Esophagus squamous epithelium (tissue), 5 donors: Measurements from ENCODE around the gene MATCAP1. TPM values are rescaled to one million over a fixed set of nuclear protein-coding genes. Genes with fewer than 3 reads are reported as not detected.

Experiments
- DNase-seq: peaks from one replicate; lab custom pipeline; 2025; lab: John Stamatoyannopoulos, UW
- H3K27ac ChIP-seq, 4 donors: fragments of 200-600 bp; sonication (generic); one replicate each; pipeline ENCODE4 v1.5.1; 2016 to 2019; ENCODE audit warnings: mild to moderate bottlenecking in 1 of 4
- H3K27me3 ChIP-seq, 4 donors: fragments of 200-600 bp; sonication (generic); 1 replicate in 3 of 4; 2 replicates in 1 of 4; pipeline versions ENCODE4 v1.5.1 to v1.6.0; 2017 to 2021; ENCODE audit warnings: antibody characterized with exemption in 1 of 4
- H3K36me3 ChIP-seq, 3 donors: fragments of 200-600 bp; sonication (generic); one replicate each; pipeline ENCODE4 v1.5.1; 2016 to 2019
- H3K4me1 ChIP-seq, 3 donors: fragments of 200-600 bp; sonication (generic); one replicate each; pipeline ENCODE4 v1.5.1; 2017 to 2019
- H3K4me3 ChIP-seq, 4 donors: fragments of 200-600 bp; sonication (generic); 1 replicate in 3 of 4; 2 replicates in 1 of 4; pipeline ENCODE4 v1.5.1; 2016 to 2019; ENCODE audit warnings: mild to moderate bottlenecking in 2 of 4, moderate library complexity in 1 of 4
- H3K9me3 ChIP-seq, 3 donors: fragments of 200-600 bp; sonication (generic); one replicate each; pipeline ENCODE4 v1.5.1; 2016 to 2019
- CTCF ChIP-seq, 6 experiments: fragments of 450-650 bp in 4 of 6; fragments of 200-600 bp in 2 of 6; sonication (generic) in 2 of 6; IDR thresholded peaks; one replicate each; pipeline ENCODE4 v1.5.1; 2016 to 2019; ENCODE audit warnings: antibody characterized with exemption in 6 of 6, mild to moderate bottlenecking in 4 of 6, moderate library complexity in 4 of 6
- POLR2A ChIP-seq, 4 donors: fragments of 450-650 bp; IDR thresholded peaks; one replicate each; pipeline ENCODE4 v1.6.1; 2017; ENCODE audit warnings: antibody characterized with exemption in 4 of 4, mild to moderate bottlenecking in 4 of 4, moderate library complexity in 3 of 4
- WGBS, 2 donors: methylation state at CpG; one replicate each; pipeline ENCODE4 v1.1.5; 2018; 5-methylcytosine and 5-hydroxymethylcytosine counted together
- intact Hi-C: fragments of 100-400 bp; cut with DNase I; formaldehyde crosslinking; loops from one replicate; pipeline ENCODE4 v1.15.0; 2022
- total RNA-seq, 4 donors: library from RNA; depleted of rRNA; stranded (reverse); fragments of >200 nt; gene quantifications; one replicate each; pipeline ENCODE4 v1.1.0, GENCODE V29; 2016
- donor health status: DM: yes; HTN: yes; CAD: no.

The MATCAP1 gene
- total RNA-seq, 4 donors from 2014 or later = 8.8 to 18.8 (median 13.4) TPM

- Histone ChIP-seq H3K4me3 (no peak overlapping the region), H3K27me3 (no peaks in the 10 kb centered on the region), H3K9me3 (no peaks in the 10 kb centered on the region), H3K27ac (no peak overlapping the region), H3K36me3 (peaks cover 0 to 4% (median 0%) of the 10 kb centered on the region in 3 donors), H3K4me1 (peaks cover 25 to 43% (median 28%) of the 10 kb centered on the region in 3 donors)
- intact Hi-C loops = no loop called here
- 83 to 89% methylated on average over 2 to 4 of the region's 4 CpGs for WGBS, 2 donors
- TF ChIP-seq CTCF (IDR thresholded peaks at IDR 0.05) (no peak), POLR2A (IDR thresholded peaks at IDR 0.05) (no peak)
- no peak for DNase-seq
These were observed 4.6 kb upstream of the MATCAP1 start for GRCh38 chr16:67188323-67188722.

- Histone ChIP-seq H3K27me3 (no peaks in the 10 kb centered on the region), H3K27ac (no peak overlapping the region), H3K9me3 (no peaks in the 10 kb centered on the region), H3K36me3 (no peaks in the 10 kb centered on the region), H3K4me1 (peaks cover 19 to 43% (median 24%) of the 10 kb centered on the region in 3 donors), H3K4me3 (no peak overlapping the region)
- TF ChIP-seq CTCF (IDR thresholded peaks at IDR 0.05) = no peak
- intact Hi-C loops = no loop called here
- WGBS, 2 donors = 50% methylated on average over 2 of the region's 26 CpGs; no CpG with 5 or more reads in 1 of the 2 donors
- DNase-seq = no peak
These were observed 3.6 kb upstream of the MATCAP1 start for GRCh38 chr16:67187175-67187890.

GRCh38 chr16:67186550-67186950 is 2.8 kb upstream of the MATCAP1 start:
- 53 to 64% methylated on average over 3 to 4 of the region's 5 CpGs for WGBS, 2 donors
- no peak overlapping the region for H3K27ac ChIP-seq
- H3K36me3 ChIP-seq = no peaks in the 10 kb centered on the region
- intact Hi-C loops = no loop called here
- TF ChIP-seq POLR2A (IDR thresholded peaks at IDR 0.05) = no peak
- no peak overlapping the region for H3K4me3 ChIP-seq
- H3K27me3 ChIP-seq = no peaks in the 10 kb centered on the region
- DNase-seq = no peak
- H3K4me1 ChIP-seq = peaks cover 19 to 45% (median 30%) of the 10 kb centered on the region in 3 donors
- H3K9me3 ChIP-seq = no peaks in the 10 kb centered on the region

GRCh38 chr16:67185651-67186134 is 1.9 kb upstream of the MATCAP1 start:
- Histone ChIP-seq H3K27me3 (no peaks in the 10 kb centered on the region), H3K9me3 (no peaks in the 10 kb centered on the region), H3K4me3 (peak overlapping the region in 3 of 4 donors; percentile 60 to 94 (median 61)), H3K4me1 (peaks cover 19 to 48% (median 34%) of the 10 kb centered on the region in 3 donors), H3K36me3 (no peaks in the 10 kb centered on the region), H3K27ac (peak overlapping the region in 2 of 4 donors; percentile 19 to 21)
- 15 to 17% methylated on average over 5 to 6 of the region's 12 CpGs for WGBS, 2 donors
- TF ChIP-seq POLR2A (IDR thresholded peaks at IDR 0.05) = no peak
- no peak for TF ChIP-seq CTCF (IDR thresholded peaks at IDR 0.05)
- intact Hi-C loops = no loop called here
- DNase-seq = no peak

- peak; percentile 50 for DNase-seq
- Histone ChIP-seq H3K36me3 (no peaks in the 10 kb centered on the region), H3K4me3 (peak overlapping the region; percentile 58 to 94 (median 60)), H3K4me1 (peaks cover 19 to 52% (median 34%) of the 10 kb centered on the region in 3 donors), H3K27me3 (no peaks in the 10 kb centered on the region), H3K27ac (peak overlapping the region; percentile 93 to 99 (median 98)), H3K9me3 (no peaks in the 10 kb centered on the region)
- intact Hi-C loops = no loop called here
- TF ChIP-seq CTCF (IDR thresholded peaks at IDR 0.05) = peak; percentile 70 to 83 (median 80)
- no peak for TF ChIP-seq POLR2A (IDR thresholded peaks at IDR 0.05)
- WGBS, 2 donors = 3 to 28% methylated on average over 6 to 11 of the region's 43 CpGs
These were observed 1.4 kb upstream of the MATCAP1 start for GRCh38 chr16:67184995-67185650.
